Activated naive CD8-positive, alpha-beta T cell treated with anti-CD3 and anti-CD28 coated beads, Interleukin-2, amount 10 ng/mL, durations not matched to agents 7 days and 5 days (primary cell): ENCODE results near the gene ASB12. TPM values are rescaled to one million over a fixed set of nuclear protein-coding genes. Genes with fewer than 3 reads are reported as not detected.

Experiments used
- ATAC-seq: fragments of 150-1000 bp; cut with Tn5 transposase; one replicate; pipeline ENCODE4 v1.10.0; 2021; ENCODE audit warnings: low read depth, moderate library complexity
- POLR2A ChIA-PET: fragments of 350-600 bp; sonication (Branson Sonifier 250); formaldehyde crosslinking; loops from one replicate; lab custom pipeline; 2021; ENCODE audit warnings: antibody characterized with exemption; lab: Charles Lee
- DNase-seq: peaks from one replicate; pipeline ENCODE4 v3.0.0; 2021
- H3K27ac Mint-ChIP-seq: one replicate; pipeline ENCODE4 v1.8.0; 2022; ENCODE audit warnings: mild to moderate bottlenecking, mixed read lengths
- H3K27me3 Mint-ChIP-seq: one replicate; pipeline ENCODE4 v1.8.0; 2022; ENCODE audit warnings: mild to moderate bottlenecking, moderate library complexity, mixed read lengths
- H3K36me3 Mint-ChIP-seq: one replicate; pipeline ENCODE4 v1.8.0; 2021; ENCODE audit warnings: mild to moderate bottlenecking, mixed read lengths
- H3K4me1 Mint-ChIP-seq: one replicate; pipeline ENCODE4 v1.8.0; 2021; ENCODE audit warnings: mixed read lengths
- H3K4me3 Mint-ChIP-seq: one replicate; pipeline ENCODE4 v1.8.0; 2022; ENCODE audit warnings: mild to moderate bottlenecking, moderate library complexity, mixed read lengths
- H3K9me3 Mint-ChIP-seq: one replicate; pipeline ENCODE4 v1.8.0; 2021; ENCODE audit warnings: mixed read lengths
- total RNA-seq, 2 experiments: library from RNA; stranded (reverse); gene quantifications; one replicate each; pipeline ENCODE4 v1.2.3, GENCODE V29; 2021

ASB12 gene
- total RNA-seq, 2 experiments from 2014 or later = 0.22 TPM; not detected in 1

DNA sequence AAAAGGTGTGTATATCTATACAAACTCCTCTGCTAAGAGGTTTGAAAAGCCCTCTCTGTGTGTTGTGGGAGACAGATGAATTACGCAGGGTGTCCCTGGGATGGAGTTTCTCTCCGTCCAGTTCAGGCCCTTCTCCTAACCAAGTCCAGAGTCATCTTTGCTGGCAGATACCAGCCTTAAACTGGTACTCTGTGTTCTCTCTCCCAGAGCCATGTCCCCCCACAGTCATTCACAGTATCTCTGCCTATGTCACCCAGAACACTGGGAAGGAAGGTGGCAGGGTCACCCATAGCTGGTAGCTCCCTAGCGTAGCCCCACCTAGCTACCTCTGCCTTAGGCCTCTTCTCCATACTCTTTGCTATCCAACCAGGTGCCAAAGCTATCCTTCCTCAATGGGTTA is 33.8 kb downstream of the ASB12 start:
- Mint-ChIP-seq H3K4me1 (no peaks in the 10 kb centered on the region), H3K9me3 (no peaks in the 10 kb centered on the region), H3K27ac (no peak overlapping the region), H3K36me3 (peaks cover 7% of the 10 kb centered on the region), H3K27me3 (no peaks in the 10 kb centered on the region), H3K4me3 (no peak overlapping the region)
- DNase-seq = no peak
- ATAC-seq = no peak
- POLR2A ChIA-PET = no interaction called here

DNA sequence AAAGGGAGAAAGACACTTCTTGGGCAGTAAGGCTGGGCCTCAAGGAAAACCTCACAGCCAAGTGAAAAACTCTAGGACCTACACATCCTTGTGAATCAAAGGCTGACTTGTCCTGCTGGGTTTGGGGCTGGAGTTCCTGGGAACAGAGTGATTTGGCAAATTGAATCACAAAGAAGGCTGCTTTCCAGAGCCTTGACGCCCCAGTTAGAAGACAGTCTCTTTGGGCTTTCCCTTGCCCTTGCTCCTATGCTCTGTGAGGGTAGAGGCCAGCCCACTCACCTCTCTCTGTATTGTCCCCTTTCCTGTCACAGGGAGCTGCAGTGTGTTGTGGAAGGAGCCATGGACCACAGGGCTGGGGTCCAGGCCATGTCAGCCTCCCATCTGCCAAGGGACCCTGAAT is 34.5 kb downstream of the ASB12 start:
- Mint-ChIP-seq H3K27ac (no peak overlapping the region), H3K27me3 (no peaks in the 10 kb centered on the region), H3K9me3 (no peaks in the 10 kb centered on the region), H3K4me1 (no peaks in the 10 kb centered on the region), H3K36me3 (peaks cover 10% of the 10 kb centered on the region), H3K4me3 (no peak overlapping the region)
- ATAC-seq = no peak
- no peak for DNase-seq
- POLR2A ChIA-PET = no interaction called here

DNA sequence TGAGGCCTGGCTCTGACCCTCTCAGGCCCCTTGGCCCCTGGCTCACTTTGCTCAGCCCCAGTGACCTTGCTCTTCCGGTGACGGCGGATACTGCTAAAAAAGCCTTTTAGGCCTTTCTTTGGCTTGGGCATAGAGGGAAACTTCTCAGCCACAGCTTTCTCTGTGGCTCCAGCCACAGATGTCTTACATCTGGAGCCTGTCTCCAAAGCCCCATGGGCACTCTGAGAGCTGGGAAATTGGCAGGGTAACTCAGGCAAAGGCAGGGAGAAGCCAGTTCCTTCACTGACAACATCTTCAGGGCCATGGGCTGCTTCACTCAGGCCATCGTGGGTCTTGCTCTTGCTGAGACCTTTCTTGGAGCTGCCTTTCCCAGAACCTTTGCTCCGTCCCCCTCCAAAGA is 37.7 kb downstream of the ASB12 start:
- DNase-seq = no peak
- no peaks in the 10 kb centered on the region for H3K9me3 Mint-ChIP-seq
- ATAC-seq = no peak
- no peak overlapping the region for H3K4me3 Mint-ChIP-seq
- H3K27ac Mint-ChIP-seq = no peak overlapping the region
- POLR2A ChIA-PET = no interaction called here
- H3K4me1 Mint-ChIP-seq = no peaks in the 10 kb centered on the region
- no peaks in the 10 kb centered on the region for H3K27me3 Mint-ChIP-seq
- peaks cover 10% of the 10 kb centered on the region for H3K36me3 Mint-ChIP-seq

DNA sequence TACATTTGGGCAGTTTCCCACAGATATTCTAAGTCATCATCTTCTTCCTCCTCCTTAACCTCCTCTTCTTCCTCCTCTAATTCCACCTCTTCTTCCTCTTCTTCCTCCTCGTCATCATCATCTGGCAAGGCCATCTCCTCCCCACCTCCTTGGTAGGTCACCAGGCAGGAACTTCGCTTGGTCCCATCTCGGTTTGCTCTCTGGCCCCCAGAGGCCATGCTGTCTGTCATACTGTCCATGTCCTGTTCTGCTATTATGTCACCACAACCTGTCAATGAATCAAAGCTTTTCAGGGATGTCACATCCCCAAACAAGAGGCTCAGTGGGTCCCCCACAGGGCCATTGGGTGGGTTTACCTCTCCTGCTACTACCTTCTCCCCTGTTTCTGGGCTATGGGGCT is 38.4 kb downstream of the ASB12 start:
- ATAC-seq = no peak
- Mint-ChIP-seq H3K27ac (no peak overlapping the region), H3K27me3 (no peaks in the 10 kb centered on the region), H3K9me3 (no peaks in the 10 kb centered on the region), H3K4me1 (no peaks in the 10 kb centered on the region), H3K4me3 (no peak overlapping the region), H3K36me3 (peaks cover 10% of the 10 kb centered on the region)
- no peak for DNase-seq
- POLR2A ChIA-PET = no interaction called here

DNA sequence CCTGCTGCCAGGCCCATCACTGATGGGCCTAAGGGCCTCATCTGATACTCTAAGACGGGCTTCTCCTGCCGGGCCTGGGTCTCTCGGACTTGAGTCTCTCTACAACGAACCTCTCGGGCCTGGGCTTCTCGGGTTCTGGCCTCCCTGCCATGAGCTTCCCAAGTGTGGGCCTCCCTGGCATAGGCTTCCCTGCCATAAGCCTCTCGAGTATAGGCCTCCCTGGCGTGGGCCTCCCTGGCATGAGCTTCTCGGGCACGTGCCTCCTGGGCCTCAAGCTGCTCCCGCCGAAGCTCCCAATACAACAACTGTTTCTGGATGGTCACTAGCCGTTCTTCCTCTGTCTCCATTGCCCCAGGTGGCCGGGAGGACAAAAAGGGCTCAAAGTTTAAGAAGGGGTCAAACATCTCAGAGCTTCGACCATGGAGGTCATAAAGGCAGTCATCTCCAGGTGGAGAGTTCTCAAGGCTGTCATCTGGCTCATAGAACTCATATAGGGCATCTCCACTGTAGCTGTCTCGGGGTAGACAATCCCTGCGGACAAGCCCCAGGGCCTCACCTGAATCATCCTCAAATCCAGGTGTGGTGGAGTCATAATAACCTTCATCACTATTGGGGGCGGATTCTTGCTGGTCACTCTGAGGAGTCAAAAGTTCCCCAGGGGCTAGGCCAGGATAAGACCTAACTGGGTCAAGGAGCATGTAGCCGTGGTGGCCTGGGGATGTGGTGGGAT is 39.0 kb downstream of the ASB12 start:
- Mint-ChIP-seq H3K36me3 (peaks cover 10% of the 10 kb centered on the region), H3K4me3 (no peak overlapping the region), H3K4me1 (no peaks in the 10 kb centered on the region), H3K27ac (no peak overlapping the region), H3K27me3 (no peaks in the 10 kb centered on the region), H3K9me3 (no peaks in the 10 kb centered on the region)
- DNase-seq (no peak), ATAC-seq (no peak)
- POLR2A ChIA-PET = no interaction called here

DNA sequence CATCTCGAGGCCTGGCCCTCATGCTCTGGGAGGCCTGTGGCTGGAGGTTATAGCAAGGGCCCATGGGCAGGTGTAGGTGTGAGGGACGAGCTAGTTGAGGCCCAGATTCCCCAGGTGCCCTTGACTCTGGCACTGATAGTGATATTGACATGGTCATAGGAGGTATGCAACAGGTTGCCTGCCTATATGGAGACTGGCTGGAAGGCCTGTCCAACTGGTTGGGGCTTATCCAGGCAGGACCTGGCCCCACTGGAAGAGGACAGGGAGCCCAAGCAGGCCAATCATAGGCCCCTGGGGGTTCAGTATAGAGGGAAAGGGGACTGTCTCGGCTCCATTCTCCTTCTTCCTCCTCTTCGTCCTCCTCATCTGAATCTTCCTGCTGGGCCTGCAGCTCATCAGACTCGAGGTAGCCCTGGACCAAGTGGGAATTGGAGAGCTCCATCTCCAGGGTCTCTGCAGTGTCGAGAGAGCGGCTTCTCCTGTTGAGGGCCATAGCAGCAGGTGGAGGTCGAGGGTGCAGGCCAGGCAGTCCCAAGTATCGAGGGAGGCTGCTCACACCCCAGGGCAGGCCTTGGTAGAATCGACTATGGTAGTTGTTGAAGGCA is 40.2 kb downstream of the ASB12 start:
- Mint-ChIP-seq H3K4me3 (no peak overlapping the region), H3K27ac (no peak overlapping the region), H3K36me3 (peaks cover 11% of the 10 kb centered on the region), H3K9me3 (no peaks in the 10 kb centered on the region), H3K4me1 (no peaks in the 10 kb centered on the region), H3K27me3 (no peaks in the 10 kb centered on the region)
- POLR2A ChIA-PET = no interaction called here
- DNase-seq (no peak), ATAC-seq (no peak)

DNA sequence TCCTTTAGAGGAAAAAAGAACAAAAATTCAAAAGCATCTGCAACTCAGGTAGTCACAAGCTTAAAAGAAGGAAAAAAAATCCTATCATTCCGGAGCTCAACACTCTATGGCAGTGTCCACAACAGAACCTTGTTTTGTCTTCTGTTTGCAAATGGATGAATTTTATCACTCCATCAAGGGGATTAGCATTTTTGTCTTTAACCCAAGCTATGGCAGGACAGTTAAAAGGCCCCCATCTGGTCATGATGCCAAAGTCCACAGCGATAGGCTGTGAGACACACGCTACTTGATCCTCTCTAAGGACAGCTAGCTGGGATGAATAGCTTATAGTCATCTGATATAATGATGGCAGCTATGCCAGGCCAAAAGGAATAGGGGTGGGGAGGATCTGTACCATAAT is 41.5 kb downstream of the ASB12 start:
- Mint-ChIP-seq H3K4me1 (no peaks in the 10 kb centered on the region), H3K27me3 (no peaks in the 10 kb centered on the region), H3K27ac (no peak overlapping the region), H3K36me3 (peaks cover 11% of the 10 kb centered on the region), H3K9me3 (no peaks in the 10 kb centered on the region), H3K4me3 (no peak overlapping the region)
- POLR2A ChIA-PET = no interaction called here
- DNase-seq (no peak), ATAC-seq (no peak)

DNA sequence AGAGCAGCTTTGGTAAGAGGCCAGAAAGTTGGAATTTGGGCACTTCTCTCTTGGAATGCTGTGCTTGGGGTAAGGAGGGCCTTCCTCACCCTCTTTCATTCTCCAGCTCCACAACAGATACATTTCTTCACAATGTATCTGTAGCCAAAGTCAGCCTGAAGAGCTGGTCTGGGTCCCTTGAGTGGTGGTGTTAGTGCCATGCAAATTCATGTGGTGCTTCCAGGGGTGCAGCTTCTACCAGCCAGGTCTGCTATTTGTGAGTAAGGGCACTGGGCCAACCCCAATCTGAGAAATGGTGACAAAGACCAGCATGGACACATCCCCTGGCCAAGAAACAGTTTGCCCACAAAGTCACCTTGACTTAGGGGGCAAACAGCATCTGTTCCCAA is 42.7 kb downstream of the ASB12 start:
- Mint-ChIP-seq H3K27ac (no peak overlapping the region), H3K9me3 (no peaks in the 10 kb centered on the region), H3K4me1 (no peaks in the 10 kb centered on the region), H3K27me3 (no peaks in the 10 kb centered on the region), H3K4me3 (no peak overlapping the region), H3K36me3 (peaks cover 9% of the 10 kb centered on the region)
- DNase-seq (no peak), ATAC-seq (no peak)
- POLR2A ChIA-PET = no interaction called here

DNA sequence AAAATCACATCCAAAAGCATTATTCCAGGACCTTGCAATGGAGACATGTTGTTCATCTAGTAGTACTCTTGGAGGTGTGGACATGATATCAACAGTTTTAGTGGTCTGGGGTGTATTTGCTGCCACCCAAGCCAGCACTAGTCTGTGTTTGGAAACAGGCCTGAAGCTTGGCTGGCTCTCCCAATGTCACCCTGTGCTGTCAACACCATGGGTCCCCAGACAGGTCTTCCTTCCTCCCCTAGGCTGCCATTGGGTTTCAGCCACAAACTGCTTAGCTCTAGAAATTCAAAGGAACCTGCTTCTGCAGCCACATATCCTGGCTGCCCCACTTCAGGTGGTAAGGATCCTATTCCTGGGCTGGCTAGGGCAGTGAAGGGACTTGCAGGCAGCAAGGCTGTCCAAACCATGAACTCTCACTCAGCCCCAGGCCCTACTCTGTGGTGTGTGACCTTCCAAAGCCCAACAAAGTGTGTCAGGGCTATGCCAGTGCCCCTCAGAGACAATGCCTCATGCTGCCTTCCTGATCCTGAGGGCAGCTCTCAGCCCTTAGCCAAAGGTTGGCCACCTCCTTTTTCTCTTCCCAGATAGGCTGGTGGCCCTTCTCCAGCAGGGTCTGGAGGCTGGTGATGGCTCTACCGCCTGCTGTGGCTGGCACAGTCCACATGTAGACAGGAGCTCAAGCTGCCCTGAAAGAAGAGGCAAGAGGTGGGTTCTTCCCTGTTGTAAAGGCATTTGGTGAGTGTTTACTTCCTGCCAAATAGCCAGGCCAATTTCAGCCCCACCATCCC is 43.2 kb downstream of the ASB12 start:
- no peak overlapping the region for H3K4me3 Mint-ChIP-seq
- no peaks in the 10 kb centered on the region for H3K9me3 Mint-ChIP-seq
- POLR2A ChIA-PET = no interaction called here
- ATAC-seq = no peak
- DNase-seq = no peak
- H3K4me1 Mint-ChIP-seq = no peaks in the 10 kb centered on the region
- H3K27ac Mint-ChIP-seq = no peak overlapping the region
- peaks cover 9% of the 10 kb centered on the region for H3K36me3 Mint-ChIP-seq
- no peaks in the 10 kb centered on the region for H3K27me3 Mint-ChIP-seq

DNA sequence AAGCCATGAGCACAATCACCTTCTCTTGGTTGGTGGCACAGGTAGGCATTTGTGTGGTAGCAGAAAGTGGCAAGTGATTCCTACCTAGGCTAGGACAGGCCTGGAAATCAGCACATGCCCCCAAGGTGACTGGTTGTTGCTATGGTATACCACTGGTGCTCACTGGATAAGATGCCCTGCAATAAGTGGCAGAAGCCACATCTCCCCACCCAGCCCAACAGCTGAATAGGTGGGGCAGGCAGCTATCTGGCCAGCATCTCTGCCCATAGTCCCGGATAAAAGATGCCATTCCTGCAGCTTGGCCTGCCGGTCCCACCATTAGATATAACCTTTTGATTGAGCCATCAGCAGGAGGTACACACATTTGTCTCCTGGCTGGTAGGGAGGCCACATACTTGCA is 46.0 kb downstream of the ASB12 start:
- DNase-seq (no peak), ATAC-seq (no peak)
- Mint-ChIP-seq H3K9me3 (no peaks in the 10 kb centered on the region), H3K36me3 (peaks cover 1% of the 10 kb centered on the region), H3K4me3 (no peak overlapping the region), H3K4me1 (no peaks in the 10 kb centered on the region), H3K27me3 (no peaks in the 10 kb centered on the region), H3K27ac (no peak overlapping the region)
- POLR2A ChIA-PET = no interaction called here

DNA sequence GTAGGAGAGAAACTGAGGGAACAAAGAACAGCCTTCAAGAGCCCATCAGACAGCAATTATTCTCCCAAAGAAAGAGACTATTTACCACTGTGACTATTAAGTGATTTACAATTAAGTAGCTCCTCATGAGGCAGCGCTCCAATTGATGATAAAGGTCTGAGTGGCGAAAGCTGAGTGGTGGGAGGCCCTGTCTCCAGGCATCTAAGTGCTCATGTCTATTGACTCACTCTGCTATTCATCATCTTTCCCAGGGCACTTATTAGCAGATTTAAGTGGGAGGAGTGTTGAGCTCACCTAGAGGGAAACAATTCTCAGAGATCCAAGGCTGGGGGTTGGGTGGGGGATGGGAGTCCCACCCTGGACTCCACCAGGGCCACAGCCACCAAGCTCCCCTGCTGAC is 48.2 kb downstream of the ASB12 start:
- DNase-seq = no peak
- POLR2A ChIA-PET = no interaction called here
- no peak for ATAC-seq
- H3K4me1 Mint-ChIP-seq = no peaks in the 10 kb centered on the region
- no peaks in the 10 kb centered on the region for H3K9me3 Mint-ChIP-seq
- H3K36me3 Mint-ChIP-seq = peaks cover 1% of the 10 kb centered on the region
- H3K4me3 Mint-ChIP-seq = no peak overlapping the region
- H3K27me3 Mint-ChIP-seq = no peaks in the 10 kb centered on the region
- H3K27ac Mint-ChIP-seq = no peak overlapping the region

DNA sequence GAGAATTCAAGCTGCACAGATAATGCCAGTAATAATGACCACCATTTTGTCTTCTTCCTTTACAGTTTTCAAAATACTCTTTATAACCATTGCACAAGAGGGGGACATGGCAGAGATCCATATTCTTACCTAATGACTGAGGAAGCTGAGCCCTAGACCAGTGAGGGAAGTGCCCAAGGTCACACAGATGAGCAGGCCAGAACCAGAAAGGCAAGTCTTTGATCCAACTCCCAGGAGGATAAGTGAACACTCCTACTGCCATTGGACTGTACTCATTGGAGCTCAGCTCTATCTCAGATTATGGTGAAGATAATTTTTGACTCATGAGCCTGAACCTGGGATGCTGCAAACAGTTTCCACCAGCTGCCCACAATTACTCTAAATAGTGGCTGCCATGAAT is 53.5 kb downstream of the ASB12 start:
- peaks cover 4% of the 10 kb centered on the region for H3K9me3 Mint-ChIP-seq
- H3K27ac Mint-ChIP-seq = no peak overlapping the region
- no peaks in the 10 kb centered on the region for H3K4me1 Mint-ChIP-seq
- POLR2A ChIA-PET = no interaction called here
- H3K36me3 Mint-ChIP-seq = no peaks in the 10 kb centered on the region
- no peak overlapping the region for H3K4me3 Mint-ChIP-seq
- ATAC-seq (no peak), DNase-seq (no peak)
- H3K27me3 Mint-ChIP-seq = no peaks in the 10 kb centered on the region
